ENCODE measurements around the gene OPRL1. TPM values are rescaled to one million over a fixed set of nuclear protein-coding genes. Genes with fewer than 3 reads are reported as not detected.
"Not testable (repeated sequence)": the region's sequence is repeated elsewhere in the genome, so short reads cannot be mapped to it uniquely, and the experiment has no call there.

Gene OPRL1
- polyA plus RNA-seq, 3 donors: 7.0 to 9.0 (median 8.8) TPM

DNA sequence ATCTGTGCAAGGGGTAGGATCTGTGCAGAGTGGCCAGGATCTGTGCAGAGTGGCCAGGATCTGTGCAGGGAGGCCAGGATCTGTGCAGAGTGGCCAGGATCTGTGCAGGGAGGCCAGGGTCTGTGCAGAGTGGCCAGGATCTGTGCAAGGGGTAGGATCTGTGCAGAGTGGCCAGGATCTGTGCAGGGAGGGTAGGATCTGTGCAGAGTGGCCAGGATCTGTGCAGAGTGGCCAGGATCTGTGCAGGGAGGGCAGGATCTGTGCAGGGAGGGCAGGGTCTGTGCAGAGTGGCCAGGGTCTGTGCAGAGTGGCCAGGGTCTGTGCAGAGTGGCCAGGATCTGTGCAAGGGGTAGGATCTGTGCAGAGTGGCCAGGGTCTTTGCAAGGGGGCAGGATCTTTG is 8.7 kb downstream of the OPRL1 start:
- Histone ChIP-seq H3K4me1 (ENCODE audit: control insufficient read depth in 1 of 2, insufficient read depth in 2 of 2, low read length in 2 of 2) (peaks cover 9 to 14% of the 10 kb centered on the region in 2 donors), H4K20me1 (ENCODE audit: insufficient read depth, low read length) (peaks cover 76% of the 10 kb centered on the region), H3K27me3 (ENCODE audit: control insufficient read depth in 2 of 2, insufficient read depth in 2 of 2, low read length in 2 of 2) (peaks cover 9 to 20% of the 10 kb centered on the region in 2 donors), H3K9me3 (replicated peaks in 1 of 2; ENCODE audit: control insufficient read depth in 1 of 2, insufficient read depth in 1 of 2, low read length in 2 of 2) (peaks cover 8 to 14% of the 10 kb centered on the region in 2 donors)
- peaks cover 6 to 12% (median 11%) of the 10 kb centered on the region in 7 donors for H3K9me3 Mint-ChIP-seq
- H3K9ac ChIP-seq (ENCODE audit: insufficient read depth, low read length, poor library complexity, severe bottlenecking); H3K79me2 ChIP-seq (ENCODE audit: insufficient read depth, low read length); H3K4me3 Mint-ChIP-seq; intact Hi-C loops (cut with micrococcal nuclease); H3K36me3 Mint-ChIP-seq; H3K36me3 ChIP-seq (replicated peaks in 1 of 2; ENCODE audit: control insufficient read depth in 1 of 2, insufficient read depth in 2 of 2, low read length in 2 of 2); H3K27ac ChIP-seq (ENCODE audit: low read depth in 1 of 2, low read length in 2 of 2); H3K4me2 ChIP-seq (replicated peaks; ENCODE audit: extremely low read depth, low read length, poor library complexity, severe bottlenecking); DNase-seq; H2AFZ ChIP-seq (ENCODE audit: insufficient read depth, low read depth, low read length, poor library complexity, severe bottlenecking); H3K4me3 ChIP-seq (replicated peaks in 1 of 3; ENCODE audit: low read depth in 2 of 3, low read length in 3 of 3): not testable (repeated sequence)
- peak overlapping the region in 1 of 7 donors; percentile 69 for H3K27ac Mint-ChIP-seq
- H3K4me1 Mint-ChIP-seq: peaks cover 12% of the 10 kb centered on the region
- peaks cover 19 to 24% (median 20%) of the 10 kb centered on the region in 3 donors for H3K27me3 Mint-ChIP-seq (ENCODE audit: low read depth in 3 of 3)

DNA sequence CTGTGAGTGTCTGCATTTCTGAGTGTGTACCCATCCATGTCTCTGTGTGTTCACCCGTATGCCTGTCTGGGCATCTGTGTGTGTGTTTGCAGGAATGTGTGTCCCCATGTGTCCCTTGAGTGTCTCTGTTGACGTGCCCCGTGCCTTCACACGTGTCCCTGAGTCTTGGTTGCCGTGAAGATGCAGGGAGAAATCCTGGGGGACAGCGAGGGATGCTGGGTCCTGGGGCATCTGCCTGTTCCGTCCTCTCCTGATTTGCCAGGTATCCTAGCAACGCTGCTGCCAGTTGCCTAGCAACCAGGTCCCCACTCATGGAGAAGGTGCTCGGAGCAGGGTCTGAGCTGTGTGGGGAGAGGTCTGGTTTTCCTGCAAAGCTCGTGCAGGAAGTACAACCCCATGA is 10.3 kb downstream of the OPRL1 start:
- Histone ChIP-seq H3K9me3 (replicated peaks in 1 of 2; ENCODE audit: control insufficient read depth in 1 of 2, insufficient read depth in 1 of 2, low read length in 2 of 2) (peaks cover 6 to 14% of the 10 kb centered on the region in 2 donors), H3K9ac (ENCODE audit: insufficient read depth, low read length, poor library complexity, severe bottlenecking) (no peak overlapping the region), H3K79me2 (ENCODE audit: insufficient read depth, low read length) (no peaks in the 10 kb centered on the region), H3K36me3 (replicated peaks in 1 of 2; ENCODE audit: control insufficient read depth in 1 of 2, insufficient read depth in 2 of 2, low read length in 2 of 2) (no peaks in the 10 kb centered on the region), H3K27ac (ENCODE audit: low read depth in 1 of 2, low read length in 2 of 2) (no peak overlapping the region), H3K4me2 (replicated peaks; ENCODE audit: extremely low read depth, low read length, poor library complexity, severe bottlenecking) (no peak overlapping the region), H3K4me3 (replicated peaks in 1 of 3; ENCODE audit: low read depth in 2 of 3, low read length in 3 of 3) (no peak overlapping the region), H3K27me3 (ENCODE audit: control insufficient read depth in 2 of 2, insufficient read depth in 2 of 2, low read length in 2 of 2) (peaks cover 1 to 9% of the 10 kb centered on the region in 2 donors), H2AFZ (ENCODE audit: insufficient read depth, low read depth, low read length, poor library complexity, severe bottlenecking) (no peak overlapping the region), H3K4me1 (ENCODE audit: control insufficient read depth in 1 of 2, insufficient read depth in 2 of 2, low read length in 2 of 2) (no peaks in the 10 kb centered on the region), H4K20me1 (ENCODE audit: insufficient read depth, low read length) (peaks cover 63% of the 10 kb centered on the region)
- peaks cover 6 to 12% (median 8%) of the 10 kb centered on the region in 7 donors for H3K9me3 Mint-ChIP-seq
- TF ChIP-seq, protein P1, sequence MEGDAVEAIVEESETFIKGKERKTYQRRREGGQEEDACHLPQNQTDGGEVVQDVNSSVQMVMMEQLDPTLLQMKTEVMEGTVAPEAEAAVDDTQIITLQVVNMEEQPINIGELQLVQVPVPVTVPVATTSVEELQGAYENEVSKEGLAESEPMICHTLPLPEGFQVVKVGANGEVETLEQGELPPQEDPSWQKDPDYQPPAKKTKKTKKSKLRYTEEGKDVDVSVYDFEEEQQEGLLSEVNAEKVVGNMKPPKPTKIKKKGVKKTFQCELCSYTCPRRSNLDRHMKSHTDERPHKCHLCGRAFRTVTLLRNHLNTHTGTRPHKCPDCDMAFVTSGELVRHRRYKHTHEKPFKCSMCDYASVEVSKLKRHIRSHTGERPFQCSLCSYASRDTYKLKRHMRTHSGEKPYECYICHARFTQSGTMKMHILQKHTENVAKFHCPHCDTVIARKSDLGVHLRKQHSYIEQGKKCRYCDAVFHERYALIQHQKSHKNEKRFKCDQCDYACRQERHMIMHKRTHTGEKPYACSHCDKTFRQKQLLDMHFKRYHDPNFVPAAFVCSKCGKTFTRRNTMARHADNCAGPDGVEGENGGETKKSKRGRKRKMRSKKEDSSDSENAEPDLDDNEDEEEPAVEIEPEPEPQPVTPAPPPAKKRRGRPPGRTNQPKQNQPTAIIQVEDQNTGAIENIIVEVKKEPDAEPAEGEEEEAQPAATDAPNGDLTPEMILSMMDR (IDR thresholded peaks at IDR 0.05): no peak
- intact Hi-C loops (cut with micrococcal nuclease): no loop called here
- H3K27me3 Mint-ChIP-seq (ENCODE audit: low read depth in 3 of 3): peaks cover 8 to 14% (median 9%) of the 10 kb centered on the region in 3 donors
- peaks cover 6% of the 10 kb centered on the region for H3K4me1 Mint-ChIP-seq
- H3K4me3 Mint-ChIP-seq: no peak overlapping the region
- WGBS (ENCODE audit: insufficient coverage): 88% methylated on average over 10 of the region's 10 CpGs
- H3K27ac Mint-ChIP-seq: peak overlapping the region in 1 of 7 donors; percentile 16
- peaks cover 2 to 6% of the 10 kb centered on the region in 2 donors for H3K36me3 Mint-ChIP-seq
- no peak for DNase-seq

Measured in CD14-positive monocyte (primary cell).